Right ventricle myocardium superior (tissue), 1 donor: ENCODE data around the gene FBXW7. TPM values are rescaled to one million over a fixed set of nuclear protein-coding genes. Genes with fewer than 3 reads are reported as not detected.

Source experiments
- ATAC-seq: fragments of 200-7000 bp; cut with Tn5 transposase; one replicate; pipeline ENCODE4 v1.9.1; 2020; ENCODE audit warnings: mild to moderate bottlenecking; ENCODE audit not compliant: poor library complexity
- DNase-seq: peaks from one replicate; pipeline ENCODE4 v3.0.0-alpha.2; 2020
- intact Hi-C: fragments of 100-400 bp; cut with DNase I; formaldehyde crosslinking; loops from one replicate; pipeline ENCODE4 v1.11.2; 2022
- total RNA-seq: library from RNA; stranded (reverse); fragmentation: NEBNext Ultra II Directional; extraction: Animal tissue kit (Norgen Biotek cat#: 25700); gene quantifications from one replicate; pipeline ENCODE4 v1.2.1, GENCODE V29; 2021
- donor health status: DM: no; HTN: yes; CAD: no; lungs with severe emphysema.

FBXW7 gene
- total RNA-seq, 1 donor from 2014 or later: 49.6 TPM

GRCh38 chr4:152327606-152328453 lies 208.1 kb downstream of the FBXW7 start:
- ATAC-seq (no peak), DNase-seq (no peak)
- intact Hi-C loops: no loop called here

GRCh38 chr4:152325831-152326230 lies 210.1 kb downstream of the FBXW7 start:
- intact Hi-C loops: no loop called here
- DNase-seq: no peak
- ATAC-seq: no peak

GRCh38 chr4:152323221-152323620 lies 212.7 kb downstream of the FBXW7 start:
- DNase-seq (no peak), ATAC-seq (no peak)
- intact Hi-C loops: no loop called here

DNA sequence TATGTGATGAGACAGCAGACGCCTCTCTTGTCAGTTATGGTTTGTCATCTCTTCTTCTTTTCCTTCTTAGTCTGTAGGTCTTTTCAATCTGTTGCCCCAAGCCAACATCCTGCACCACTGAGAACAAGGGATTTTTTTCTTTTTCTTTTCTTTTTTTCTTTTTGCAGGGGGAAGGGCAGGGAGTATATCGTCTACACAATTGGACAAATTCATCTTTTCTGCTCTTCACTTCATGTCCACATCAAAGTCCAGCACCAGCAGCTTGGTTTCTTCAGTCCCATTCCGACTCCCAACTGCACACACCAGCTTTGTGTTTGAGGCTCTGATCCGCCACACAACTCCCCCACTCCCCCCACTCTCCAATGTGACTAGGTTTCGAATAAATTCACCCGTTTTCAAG lies 213.2 kb downstream of the FBXW7 start:
- intact Hi-C loops: no loop called here
- DNase-seq (no peak), ATAC-seq (no peak)

DNA sequence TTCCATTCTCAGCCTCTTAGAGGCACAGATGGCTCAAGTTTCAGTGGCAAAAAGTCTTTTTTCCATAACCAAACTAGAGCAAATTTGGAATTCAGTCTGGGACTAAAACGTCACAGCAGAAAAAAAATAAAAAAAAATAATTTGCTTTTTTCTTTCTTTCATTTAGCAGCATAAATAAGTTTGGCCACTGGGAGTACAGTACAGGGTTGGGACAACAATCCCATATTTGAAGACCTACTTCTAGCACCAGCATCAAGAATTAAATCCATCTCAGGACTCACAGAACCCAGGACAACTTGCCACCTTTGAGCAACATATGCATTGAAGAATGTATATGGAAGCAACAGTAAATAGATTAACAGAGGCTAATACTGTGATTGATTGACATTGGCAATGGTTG lies 214.0 kb downstream of the FBXW7 start:
- intact Hi-C loops: no loop called here

DNA sequence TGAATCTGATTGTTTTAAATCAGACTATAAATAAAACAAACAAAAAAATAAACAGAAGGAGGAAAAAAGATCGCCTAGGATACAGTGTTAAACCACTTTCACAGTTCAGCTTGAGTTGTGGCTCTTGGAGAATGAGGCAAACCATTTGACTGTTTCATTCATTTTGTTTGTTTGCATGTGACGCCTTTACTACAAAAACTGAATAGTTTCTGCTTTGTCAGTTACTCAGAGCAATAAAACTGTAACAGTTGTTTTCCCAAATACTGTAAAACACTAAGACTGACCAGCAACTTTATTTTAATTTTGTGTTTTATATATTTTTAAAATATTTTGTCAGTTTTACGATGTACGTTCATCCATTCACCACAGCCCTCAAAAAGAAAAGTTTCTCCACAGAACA lies 214.5 kb downstream of the FBXW7 start:
- DNase-seq (no peak), ATAC-seq (no peak)
- intact Hi-C loops: no loop called here

More for the DNA sequence above, 214.0 kb downstream of the FBXW7 start:
- no peak for DNase-seq
- ATAC-seq: no peak

GRCh38 chr4:152316969-152317368 lies 218.9 kb downstream of the FBXW7 start:
- ATAC-seq (no peak), DNase-seq (no peak)
- intact Hi-C loops: no loop called here

GRCh38 chr4:152310257-152310656 lies 225.6 kb downstream of the FBXW7 start:
- no peak for DNase-seq
- intact Hi-C loops: no loop called here
- no peak for ATAC-seq

GRCh38 chr4:152309418-152309817 lies 226.5 kb downstream of the FBXW7 start:
- DNase-seq (no peak), ATAC-seq (no peak)
- intact Hi-C loops: no loop called here

DNA sequence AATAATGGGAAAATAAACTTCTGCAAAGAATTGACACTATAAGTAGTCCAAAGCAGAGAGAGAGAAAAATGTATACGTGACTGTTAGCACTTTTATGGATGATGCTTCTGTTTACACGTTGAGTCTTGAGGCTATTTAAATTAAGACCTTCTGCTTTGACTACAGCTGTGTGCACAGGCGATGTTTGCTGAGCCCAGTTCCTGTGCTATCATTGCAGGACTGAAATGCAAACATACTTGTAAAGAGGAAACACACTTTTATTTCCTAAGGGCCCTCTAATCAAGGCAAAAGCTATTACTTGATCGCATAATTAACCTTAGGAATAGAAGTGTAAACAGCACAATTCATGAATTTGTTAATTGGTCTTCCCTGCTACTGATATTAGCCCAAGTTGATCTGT lies 226.9 kb downstream of the FBXW7 start:
- DNase-seq: no peak
- intact Hi-C loops: no loop called here
- ATAC-seq: no peak

GRCh38 chr4:152307669-152308068 lies 228.2 kb downstream of the FBXW7 start:
- intact Hi-C loops: no loop called here
- no peak for DNase-seq
- ATAC-seq: no peak

DNA sequence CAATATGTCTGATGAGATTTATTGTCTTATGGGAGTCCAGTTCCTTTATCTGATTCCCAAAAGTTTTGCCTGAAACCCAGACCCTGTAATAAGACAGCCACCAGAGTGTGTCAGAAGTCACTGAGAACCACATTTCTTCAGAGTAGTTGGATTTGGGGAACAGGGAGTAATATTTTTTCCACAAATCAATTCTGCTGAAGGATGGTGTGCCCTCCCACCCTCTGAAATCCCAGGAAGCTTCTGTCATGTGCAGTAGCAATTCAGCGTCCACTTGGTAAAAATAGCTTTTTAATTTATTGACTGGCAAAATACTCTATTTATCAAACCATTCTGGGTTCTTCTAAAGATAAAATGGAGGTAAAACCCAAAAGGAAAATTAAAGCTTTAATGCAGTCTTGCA lies 229.4 kb downstream of the FBXW7 start:
- DNase-seq: no peak
- intact Hi-C loops: no loop called here

GRCh38 chr4:152304220-152304619 lies 231.7 kb downstream of the FBXW7 start:
- no peak for DNase-seq
- no peak for ATAC-seq
- intact Hi-C loops: no loop called here

More for the DNA sequence above, 229.4 kb downstream of the FBXW7 start:
- ATAC-seq: no peak

- intact Hi-C loops: no loop called here
- ATAC-seq (no peak), DNase-seq (no peak)
These were observed 234.5 kb downstream of the FBXW7 start for GRCh38 chr4:152301381-152301780.

DNA sequence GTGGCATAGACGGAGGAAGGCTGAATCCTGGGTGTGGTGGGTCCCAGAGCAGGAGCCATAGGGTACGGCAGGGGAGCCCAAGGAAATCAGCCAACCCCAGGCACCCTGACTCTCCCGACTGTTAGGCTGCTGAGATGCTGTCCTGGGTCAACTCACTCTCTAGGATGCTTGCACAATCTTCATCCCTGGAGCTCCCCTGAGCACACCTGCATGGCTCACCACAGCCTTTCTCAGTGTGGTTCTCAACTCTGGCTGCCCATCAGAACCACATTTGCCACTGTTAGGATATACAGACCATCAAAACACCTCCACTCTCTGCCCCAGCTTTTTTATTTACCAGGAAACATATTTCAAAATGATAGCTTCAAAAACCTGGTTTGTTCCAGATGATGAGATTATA lies 236.3 kb downstream of the FBXW7 start:
- DNase-seq (no peak), ATAC-seq (no peak)
- intact Hi-C loops: no loop called here

- ATAC-seq: no peak
- intact Hi-C loops: no loop called here
- no peak for DNase-seq
These were observed 239.5 kb downstream of the FBXW7 start for GRCh38 chr4:152296386-152296785.

GRCh38 chr4:152294765-152295164 lies 241.1 kb downstream of the FBXW7 start:
- intact Hi-C loops: no loop called here
- ATAC-seq: no peak
- DNase-seq: no peak

DNA sequence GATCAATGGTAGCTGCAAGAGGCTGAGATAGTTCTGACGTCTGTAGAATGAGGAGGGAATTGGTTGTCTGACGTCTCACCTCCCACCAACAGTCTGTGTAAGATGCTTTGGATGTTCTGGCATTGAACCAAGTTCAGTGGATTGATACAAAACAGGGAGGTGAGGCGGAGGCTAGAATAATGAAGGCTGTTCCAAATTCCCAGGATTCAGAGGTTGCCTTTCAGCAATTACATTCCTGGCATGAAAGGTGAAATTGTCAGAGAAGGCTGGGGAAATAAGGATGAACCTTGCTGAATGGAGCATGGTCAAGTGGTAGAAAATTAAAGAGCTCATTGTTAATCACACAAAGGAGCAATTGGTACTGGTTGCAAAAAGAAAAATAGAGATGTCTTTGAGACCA lies 241.6 kb downstream of the FBXW7 start:
- intact Hi-C loops: no loop called here
- ATAC-seq (no peak), DNase-seq (no peak)

DNA sequence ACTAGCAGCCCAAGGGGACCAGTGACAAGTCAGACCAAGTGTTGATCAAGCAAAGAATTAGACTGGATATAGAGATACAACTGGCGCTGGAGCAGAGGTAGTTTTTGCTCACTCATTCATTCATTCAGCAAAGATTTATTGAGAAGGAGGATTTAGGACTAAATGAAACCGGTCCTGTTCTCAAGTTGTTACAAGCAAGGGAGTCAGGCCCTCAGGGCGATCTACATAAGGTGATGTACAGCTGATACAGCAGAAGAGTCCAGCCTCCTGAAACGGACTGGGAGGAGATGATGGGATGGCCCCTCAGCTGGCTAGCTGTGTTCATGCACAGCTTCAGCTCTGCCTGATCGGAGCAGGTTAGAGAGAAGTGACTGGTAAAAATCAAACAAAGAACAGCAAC lies 242.4 kb downstream of the FBXW7 start:
- DNase-seq (no peak), ATAC-seq (no peak)
- intact Hi-C loops: no loop called here

GRCh38 chr4:152290366-152290921 lies 245.4 kb downstream of the FBXW7 start:
- no peak for DNase-seq
- intact Hi-C loops: no loop called here
- ATAC-seq: no peak

GRCh38 chr4:152289941-152290340 lies 246.0 kb downstream of the FBXW7 start:
- no peak for DNase-seq
- intact Hi-C loops: no loop called here
- no peak for ATAC-seq
